Right lobe of liver (tissue), 6 donors: ENCODE data around the gene LHX4. TPM values are rescaled to one million over a fixed set of nuclear protein-coding genes. Genes with fewer than 3 reads are reported as not detected.

Source experiments
- ATAC-seq, 4 donors: fragments of 200-7000 bp; cut with Tn5 transposase; one replicate each; pipeline ENCODE4 v1.9.1; 2020; ENCODE audit warnings: mild to moderate bottlenecking in 4 of 4, moderate library complexity in 4 of 4
- DNase-seq, 3 donors: peaks; one replicate each; pipeline ENCODE4 v3.0.0-alpha.2; 2020
- H3K27ac ChIP-seq, 3 donors: fragments of 200-600 bp; one replicate each; pipeline ENCODE4 v1.8.0; 2022
- H3K27me3 ChIP-seq, 2 donors: fragments of 200-600 bp; one replicate each; pipeline ENCODE4 v1.8.0; 2022
- H3K36me3 ChIP-seq, 4 donors: fragments of 200-600 bp; sonication (generic) in 1 of 4; one replicate each; pipeline versions ENCODE4 v1.5.1 to v1.8.0; 2017 to 2022; ENCODE audit warnings: control low read depth in 1 of 4
- H3K4me1 ChIP-seq, 4 donors: fragments of 200-600 bp; sonication (generic) in 1 of 4; one replicate each; pipeline versions ENCODE4 v1.5.1 to v1.8.0; 2017 to 2022; ENCODE audit warnings: control low read depth in 1 of 4
- H3K4me3 ChIP-seq, 3 donors: fragments of 200-600 bp; one replicate each; pipeline ENCODE4 v1.8.0; 2022
- H3K9me3 ChIP-seq, 4 donors: fragments of 200-600 bp; sonication (generic) in 1 of 4; one replicate each; pipeline versions ENCODE4 v1.5.1 to v1.8.0; 2017 to 2022; ENCODE audit warnings: control low read depth in 1 of 4
- POLR2A ChIP-seq: fragments of 450-650 bp; IDR thresholded peaks from one replicate; pipeline ENCODE4 v1.6.1; 2017; ENCODE audit warnings: antibody characterized with exemption, mild to moderate bottlenecking
- WGBS: methylation state at CpG from one replicate; pipeline ENCODE4 v1.1.6; 2018; ENCODE audit warnings: low coverage, low lambda C conversion rate; ENCODE audit not compliant: insufficient coverage; ENCODE audit errors: missing lambda C conversion rate; 5-methylcytosine and 5-hydroxymethylcytosine counted together
- intact Hi-C, 2 donors: fragments of 100-400 bp; cut with DNase I; formaldehyde crosslinking; loops; one replicate each; pipeline versions ENCODE4 v1.11.2 to v1.14.1; 2022
- total RNA-seq, 6 experiments: library from RNA; depleted of rRNA in 2 of 6; stranded (reverse); fragments of >200 nt in 2 of 6; fragmentation: NEBNext Ultra II Directional in 3 of 6; extraction: Animal tissue kit (Norgen Biotek cat#: 25700) in 3 of 6; gene quantifications; one replicate each; pipeline versions ENCODE4 v1.1.0 to v1.2.4, GENCODE V29; 2016 to 2023
- TF ChIP-seq, protein P1 (sequence below), 4 donors: fragments of 200-600 bp in 3 of 4; fragments of 450-650 bp in 1 of 4; IDR thresholded peaks; one replicate each; pipeline versions ENCODE4 v1.5.1 to v1.8.0; 2016 to 2022; ENCODE audit warnings: antibody characterized with exemption in 4 of 4, mild to moderate bottlenecking in 2 of 4
- donor health status: DM: no; HTN: yes; CAD: no.
- donor health status: DM: no; HTN: no; CAD: no.
- donor health status: DM: no; HTN: no; CAD: no.
- donor health status: DM: no; HTN: yes; CAD: no.
- donor health status: DM: no; HTN: yes; CAD: no.

LHX4 gene
- total RNA-seq, 6 experiments from 2014 or later: not detected

DNA sequence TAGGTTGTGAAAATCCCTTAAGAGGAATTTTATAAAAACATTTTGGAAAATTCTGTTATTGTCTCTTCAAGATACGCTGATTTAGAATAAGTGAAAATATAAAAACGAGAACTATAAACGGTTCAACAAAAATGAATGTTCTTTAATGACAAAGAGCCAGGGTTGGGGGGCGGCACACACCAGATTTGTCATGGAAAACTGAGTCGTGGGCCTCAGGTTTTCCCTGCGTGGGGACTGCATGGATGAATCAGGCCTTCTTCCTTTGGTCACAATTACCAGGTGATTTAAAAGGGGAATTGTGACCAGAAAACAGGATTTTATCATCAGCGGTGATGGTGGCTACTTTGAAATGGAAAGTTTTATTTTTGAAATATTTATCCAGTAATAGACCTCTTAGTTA is 8.6 kb downstream of the LHX4 start:
- H3K27me3 ChIP-seq: peaks cover 0 to 63% of the 10 kb centered on the region in 2 donors
- no peaks in the 10 kb centered on the region for H3K9me3 ChIP-seq
- H3K4me1 ChIP-seq: peaks cover 0 to 17% (median 7%) of the 10 kb centered on the region in 4 donors
- no peaks in the 10 kb centered on the region for H3K36me3 ChIP-seq
- H3K27ac ChIP-seq: no peak overlapping the region
- TF ChIP-seq, protein P1, sequence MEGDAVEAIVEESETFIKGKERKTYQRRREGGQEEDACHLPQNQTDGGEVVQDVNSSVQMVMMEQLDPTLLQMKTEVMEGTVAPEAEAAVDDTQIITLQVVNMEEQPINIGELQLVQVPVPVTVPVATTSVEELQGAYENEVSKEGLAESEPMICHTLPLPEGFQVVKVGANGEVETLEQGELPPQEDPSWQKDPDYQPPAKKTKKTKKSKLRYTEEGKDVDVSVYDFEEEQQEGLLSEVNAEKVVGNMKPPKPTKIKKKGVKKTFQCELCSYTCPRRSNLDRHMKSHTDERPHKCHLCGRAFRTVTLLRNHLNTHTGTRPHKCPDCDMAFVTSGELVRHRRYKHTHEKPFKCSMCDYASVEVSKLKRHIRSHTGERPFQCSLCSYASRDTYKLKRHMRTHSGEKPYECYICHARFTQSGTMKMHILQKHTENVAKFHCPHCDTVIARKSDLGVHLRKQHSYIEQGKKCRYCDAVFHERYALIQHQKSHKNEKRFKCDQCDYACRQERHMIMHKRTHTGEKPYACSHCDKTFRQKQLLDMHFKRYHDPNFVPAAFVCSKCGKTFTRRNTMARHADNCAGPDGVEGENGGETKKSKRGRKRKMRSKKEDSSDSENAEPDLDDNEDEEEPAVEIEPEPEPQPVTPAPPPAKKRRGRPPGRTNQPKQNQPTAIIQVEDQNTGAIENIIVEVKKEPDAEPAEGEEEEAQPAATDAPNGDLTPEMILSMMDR (IDR thresholded peaks at IDR 0.05): no peak
- no peak for TF ChIP-seq POLR2A
- 18% methylated on average over 7 of the region's 7 CpGs for WGBS
- no peak overlapping the region for H3K4me3 ChIP-seq
- DNase-seq (no peak), ATAC-seq (no peak)
- intact Hi-C loops: no loop called here

DNA sequence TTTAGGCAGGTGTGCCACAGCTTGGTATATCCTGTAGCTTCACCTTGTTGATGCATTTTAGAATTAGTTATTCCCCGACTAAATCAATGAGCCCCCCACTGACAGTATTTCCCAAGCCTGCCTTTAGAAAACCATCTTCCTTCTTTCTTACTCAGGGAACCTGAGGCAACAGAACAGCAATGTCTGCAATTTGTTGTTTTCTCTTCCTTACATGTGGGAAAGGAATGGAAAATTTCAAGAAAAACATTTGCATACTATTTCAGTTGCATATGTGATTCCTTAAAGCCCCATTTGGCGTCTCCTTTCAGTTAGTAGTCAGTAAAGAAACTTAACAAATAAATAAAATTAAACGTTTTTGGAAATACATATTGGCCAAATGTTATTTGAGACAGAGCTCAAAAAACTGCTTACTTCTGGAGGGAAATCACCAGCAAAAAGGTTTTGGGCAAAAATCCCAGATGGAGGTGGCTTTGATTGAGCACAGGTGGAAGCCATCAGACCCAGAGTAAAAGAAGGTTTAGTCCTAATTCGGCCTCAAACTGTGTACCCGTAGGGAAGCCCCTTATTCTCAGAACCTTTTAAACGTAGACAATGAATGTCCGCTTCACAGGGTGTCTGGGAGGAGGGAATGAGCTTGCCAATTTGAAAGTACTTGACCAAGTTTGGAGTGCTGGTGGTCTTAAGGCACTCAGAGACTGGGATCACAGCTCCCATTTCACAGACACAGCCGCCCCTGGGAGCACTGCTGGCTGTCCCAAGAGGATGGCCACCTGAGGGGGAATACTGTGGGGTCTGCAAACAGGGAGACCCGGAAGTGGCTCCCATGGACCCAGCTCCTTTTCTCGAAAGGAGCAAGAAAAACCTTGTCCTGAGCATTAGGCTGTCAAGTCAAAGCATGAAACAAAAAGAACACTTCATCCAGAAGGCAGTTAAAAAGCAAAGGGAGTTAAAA is 9.4 kb downstream of the LHX4 start:
- ATAC-seq (no peak), DNase-seq (no peak)
- intact Hi-C loops: no loop called here

DNA sequence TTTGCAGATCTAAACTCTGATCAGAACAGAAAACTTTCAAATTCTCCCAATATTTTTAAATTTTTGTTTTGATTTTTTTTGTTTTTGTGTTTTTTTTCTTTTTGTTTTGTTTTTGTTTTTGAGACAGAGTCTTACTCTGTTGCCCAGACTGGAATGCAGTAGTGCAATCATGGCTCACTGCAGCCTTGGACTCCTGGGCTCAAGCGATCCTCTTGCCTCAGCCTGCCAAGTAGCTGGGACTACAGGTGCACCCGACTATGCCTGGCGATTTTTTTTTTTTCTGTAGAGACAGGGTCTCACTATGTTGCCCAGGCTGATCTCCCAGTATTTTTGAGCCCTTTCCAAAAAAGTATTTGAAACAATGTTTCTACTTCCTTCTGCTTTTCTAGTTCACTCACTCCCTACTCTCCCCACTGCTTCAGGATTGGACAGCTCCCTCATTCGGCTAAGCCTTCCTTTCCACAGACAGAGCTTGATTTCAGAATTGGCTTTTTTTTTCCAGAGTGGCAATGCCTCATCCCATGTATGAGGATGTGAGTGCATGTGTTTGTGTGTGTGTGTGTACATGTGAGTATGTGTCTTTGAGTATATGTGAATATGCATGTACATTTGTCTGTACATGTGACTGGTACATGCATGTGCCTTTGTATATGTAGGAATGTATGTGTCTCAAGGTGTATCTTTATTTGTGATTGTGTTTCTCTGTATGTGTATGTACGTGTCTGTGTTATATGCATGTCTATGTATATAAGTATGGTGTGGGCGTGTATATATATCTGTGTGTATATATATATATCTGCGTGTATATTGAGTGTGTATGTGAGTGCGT is 11.9 kb downstream of the LHX4 start:
- WGBS: 66% methylated on average over 7 of the region's 8 CpGs

More for the DNA sequence above, 9.4 kb downstream of the LHX4 start:
- TF ChIP-seq, protein P1 (IDR thresholded peaks at IDR 0.05): no peak
- TF ChIP-seq POLR2A: no peak
- H3K4me1 ChIP-seq: peaks cover 0 to 13% (median 6%) of the 10 kb centered on the region in 4 donors
- no peaks in the 10 kb centered on the region for H3K36me3 ChIP-seq
- 23% methylated on average over 9 of the region's 10 CpGs for WGBS
- no peak overlapping the region for H3K27ac ChIP-seq
- H3K27me3 ChIP-seq: peaks cover 0 to 57% of the 10 kb centered on the region in 2 donors
- no peaks in the 10 kb centered on the region for H3K9me3 ChIP-seq
- no peak overlapping the region for H3K4me3 ChIP-seq

DNA sequence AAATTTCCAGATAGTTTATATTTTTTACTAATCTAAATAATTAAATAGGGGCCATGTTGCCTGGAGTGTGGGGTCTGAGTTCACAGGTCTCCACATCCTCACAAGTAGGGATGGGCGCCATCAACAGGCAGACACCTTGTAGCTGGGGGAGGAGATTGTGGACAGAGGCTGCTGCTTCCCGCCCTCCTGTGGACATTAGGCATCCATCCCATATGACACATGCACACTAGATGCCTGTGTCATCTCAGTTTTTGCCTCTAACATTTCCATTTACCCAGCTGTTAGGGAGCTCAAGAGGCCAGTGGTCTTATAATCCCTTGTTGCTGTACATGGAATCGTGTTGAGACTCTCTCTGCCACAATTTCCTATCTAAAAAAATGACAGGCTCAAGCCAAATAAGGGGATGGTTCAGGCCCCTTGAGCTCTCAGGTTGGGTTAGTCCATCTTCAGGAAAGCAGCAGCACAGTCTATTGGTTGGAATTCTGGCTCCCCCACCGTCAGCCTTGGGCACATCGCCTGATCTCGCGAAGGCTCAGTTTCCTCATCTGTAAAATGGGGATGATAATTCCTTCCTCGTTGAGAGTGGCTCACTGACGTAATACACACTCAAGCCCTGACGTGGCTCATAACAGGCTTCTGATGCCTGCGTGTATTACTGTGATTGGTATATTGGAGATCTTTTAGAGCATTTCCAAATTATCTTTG is 13.6 kb downstream of the LHX4 start:
- intact Hi-C loops: no loop called here
- no peak for DNase-seq
- Histone ChIP-seq H3K36me3 (no peaks in the 10 kb centered on the region), H3K4me3 (no peak overlapping the region), H3K27ac (no peak overlapping the region), H3K9me3 (no peaks in the 10 kb centered on the region), H3K4me1 (no peaks in the 10 kb centered on the region), H3K27me3 (peaks cover 0 to 18% of the 10 kb centered on the region in 2 donors)
- ATAC-seq: no peak
- WGBS: 57% methylated on average over 5 of the region's 11 CpGs
- no peak for TF ChIP-seq POLR2A
- TF ChIP-seq, protein P1 (IDR thresholded peaks at IDR 0.05): no peak

More for the DNA sequence above, 11.9 kb downstream of the LHX4 start:
- DNase-seq: no peak
- intact Hi-C loops: no loop called here
- H3K27ac ChIP-seq: no peak overlapping the region
- ATAC-seq: no peak
- H3K9me3 ChIP-seq: no peaks in the 10 kb centered on the region
- H3K27me3 ChIP-seq: peaks cover 0 to 33% of the 10 kb centered on the region in 2 donors
- no peak for TF ChIP-seq POLR2A
- TF ChIP-seq, protein P1 (IDR thresholded peaks at IDR 0.05): no peak
- H3K4me1 ChIP-seq: no peaks in the 10 kb centered on the region
- H3K4me3 ChIP-seq: no peak overlapping the region
- H3K36me3 ChIP-seq: no peaks in the 10 kb centered on the region
